Erythroblast (primary cell): ENCODE data around the gene ANP32A.

Experiments
- DNase-seq, 2 experiments: peaks; one replicate each; lab custom pipeline; 2025; lab: John Stamatoyannopoulos, UW
- GATA1 ChIP-seq: IDR thresholded peaks from 2 replicates; pipeline ENCODE4 v1.6.1; 2011; ENCODE audit warnings: low read depth, mild to moderate bottlenecking, control low read depth, low read length, moderate library complexity
- POLR2A ChIP-seq: IDR thresholded peaks from 2 replicates; pipeline ENCODE4 v1.6.1; 2011; ENCODE audit warnings: mild to moderate bottlenecking, low read length

ANP32A gene

DNA sequence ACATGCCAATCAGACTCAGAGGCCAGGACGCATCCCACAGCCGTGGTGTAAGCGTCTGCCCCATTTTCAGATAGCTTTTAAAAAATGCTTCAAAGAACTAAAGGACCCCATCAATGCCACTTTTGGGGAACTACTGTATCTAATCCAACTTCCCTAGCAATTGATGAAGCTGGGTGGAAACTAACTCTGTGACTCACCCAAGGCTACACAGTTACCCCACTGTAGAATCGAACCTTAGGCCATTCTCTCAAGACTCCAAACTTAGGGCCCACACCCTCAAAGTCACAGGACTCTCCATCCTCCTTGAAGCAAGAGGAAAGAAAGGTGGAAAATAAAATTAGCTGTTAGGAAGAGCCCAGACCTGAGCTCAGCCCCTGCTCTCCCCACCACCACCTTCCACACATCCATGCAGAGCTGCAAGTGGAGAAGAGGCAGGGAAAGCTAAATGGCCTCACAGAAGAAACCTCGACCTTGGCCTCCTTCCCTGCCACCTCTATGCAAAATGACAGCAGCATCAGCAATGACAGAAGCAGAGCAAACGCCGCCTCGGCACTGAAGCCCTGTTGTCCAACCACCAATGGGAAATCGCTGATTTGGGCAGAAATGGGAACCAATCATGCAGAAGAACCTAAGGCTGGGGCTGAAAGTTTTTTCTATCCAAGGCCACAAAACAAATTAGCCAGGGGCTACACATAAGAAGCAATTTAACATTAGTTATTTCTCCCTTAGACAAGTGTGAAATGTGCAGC lies 22.2 kb downstream of the ANP32A start:
- no peak for DNase-seq
- TF ChIP-seq POLR2A (no peak), GATA1 (no peak)

DNA sequence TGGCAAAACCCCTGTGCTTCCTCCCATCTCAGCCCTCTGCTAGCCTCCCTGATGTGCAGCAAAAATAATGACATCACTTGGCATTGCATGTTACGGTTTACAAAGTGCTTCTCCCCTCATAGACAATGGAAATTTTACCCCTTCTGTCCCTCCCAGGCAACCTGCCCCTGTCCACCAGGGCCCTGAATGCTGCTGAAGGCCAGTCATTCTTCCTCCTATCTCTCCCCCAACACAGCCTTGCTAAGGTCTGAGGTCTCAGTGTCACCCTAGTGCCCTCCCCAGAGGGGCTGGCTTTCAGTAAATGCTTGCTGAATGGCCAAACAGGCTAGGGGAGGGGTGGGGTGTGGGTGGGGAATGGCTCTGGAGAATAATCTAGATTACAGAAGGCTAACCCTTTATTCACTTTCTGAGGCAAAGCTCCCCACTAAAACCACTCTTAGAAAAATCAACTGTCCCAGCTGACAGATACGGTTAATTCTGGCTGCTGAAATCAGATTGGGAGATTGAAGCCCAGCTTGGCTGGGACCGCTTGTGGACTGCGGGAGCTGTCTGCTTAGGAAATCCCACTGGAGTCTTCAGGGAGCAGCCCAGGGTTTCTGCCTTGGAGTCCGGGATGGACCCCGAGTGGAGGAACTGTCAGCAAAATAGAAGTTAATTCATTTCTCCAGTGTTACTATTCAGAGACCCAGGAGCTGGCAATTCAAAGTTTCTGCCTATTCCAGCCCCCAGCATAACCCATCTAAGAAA lies 22.9 kb downstream of the ANP32A start:
- peak; percentile 85 to 90 for DNase-seq
- TF ChIP-seq GATA1 (no peak), POLR2A (peak; percentile 8)

DNA sequence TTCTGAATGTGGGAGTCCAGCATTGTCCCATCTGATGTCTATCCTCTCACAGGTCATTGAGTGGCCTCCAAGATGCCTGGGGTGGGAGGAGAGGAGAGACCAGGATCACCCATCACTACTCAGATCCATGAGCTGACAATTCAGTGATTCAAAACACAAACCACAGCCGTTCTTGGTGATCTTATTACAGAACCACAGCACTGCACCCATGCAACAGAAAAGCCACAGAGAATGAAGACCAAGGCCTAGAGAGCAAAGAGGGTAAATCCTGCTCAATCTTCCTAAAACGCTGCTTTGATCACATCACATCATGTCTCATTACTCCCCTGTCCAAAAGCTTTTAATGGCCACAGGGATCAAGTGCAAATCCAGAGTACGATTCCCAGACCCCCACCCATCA lies 23.5 kb downstream of the ANP32A start:
- TF ChIP-seq POLR2A = no peak
- TF ChIP-seq GATA1 = no peak
- DNase-seq = no peak

DNA sequence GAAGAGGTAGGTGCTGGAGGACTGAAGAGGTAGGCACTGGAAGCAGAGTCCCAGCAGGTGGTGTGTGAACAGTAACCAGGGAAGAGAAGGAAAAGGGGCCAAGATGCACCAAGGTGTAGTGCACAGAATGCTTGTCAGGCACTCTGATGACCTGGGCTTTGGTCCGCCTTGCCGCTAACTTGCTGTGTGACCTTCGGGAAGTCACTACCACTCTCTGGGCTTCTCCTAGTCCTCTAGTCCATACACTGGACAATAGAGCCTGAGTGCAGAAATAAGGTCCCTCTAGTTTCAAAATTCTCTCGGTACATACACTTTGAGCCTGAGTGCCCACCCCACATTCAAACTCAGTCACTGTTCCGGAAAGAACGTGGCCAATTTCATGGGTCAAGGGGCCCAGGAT lies 24.1 kb downstream of the ANP32A start:
- TF ChIP-seq GATA1 = no peak
- TF ChIP-seq POLR2A = no peak
- DNase-seq = no peak

DNA sequence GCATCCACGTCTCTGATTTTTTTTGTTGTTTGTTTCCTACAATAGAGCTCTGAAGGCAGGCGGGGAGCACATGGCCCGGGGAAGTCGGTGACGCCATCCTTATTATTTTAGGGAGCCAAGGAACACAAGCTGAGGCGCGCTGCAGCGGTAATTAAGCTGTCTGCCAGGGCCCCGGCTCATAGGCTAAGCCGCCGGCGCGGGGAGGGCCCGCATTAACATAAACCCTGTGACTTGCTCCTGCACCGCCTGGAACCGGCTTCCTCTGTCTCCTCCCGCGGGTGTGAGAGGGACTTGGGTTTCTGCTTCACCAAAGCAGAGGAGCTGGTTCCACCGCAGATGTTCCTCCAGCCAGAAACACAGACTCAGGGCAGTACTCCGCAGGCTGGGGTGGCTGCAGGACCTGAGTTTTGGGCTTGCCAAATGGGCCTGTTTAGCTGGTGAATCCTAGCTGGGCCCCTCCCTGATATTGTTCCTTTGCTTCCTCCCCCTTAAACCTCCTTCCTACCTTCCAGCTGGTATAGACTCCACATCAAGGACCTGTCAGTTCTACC lies 25.3 kb downstream of the ANP32A start:
- peak; percentile 77 to 82 for DNase-seq
- peak; percentile 19 for TF ChIP-seq POLR2A
- no peak for TF ChIP-seq GATA1

DNA sequence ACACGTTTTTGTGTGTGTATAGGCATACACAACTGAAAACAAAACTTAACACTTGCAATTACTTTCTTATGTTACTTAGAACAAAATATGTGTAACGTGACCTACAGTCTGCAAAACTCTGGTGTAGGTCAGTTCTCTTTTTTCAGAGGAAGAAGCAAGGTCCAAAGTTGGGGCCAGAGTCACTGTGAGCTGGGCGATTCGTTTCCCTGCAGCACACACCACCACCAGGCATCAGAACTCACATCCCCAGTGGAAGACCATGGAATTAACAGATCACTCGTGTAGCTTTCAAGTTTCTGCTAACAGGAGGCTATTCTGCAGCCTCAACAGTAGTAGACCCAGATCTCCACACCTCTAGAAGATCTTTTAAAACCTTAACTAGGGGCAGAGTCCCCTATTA lies 25.8 kb downstream of the ANP32A start:
- TF ChIP-seq GATA1 (no peak), POLR2A (no peak)
- DNase-seq = peak in 1 of 2 experiments; percentile 35

DNA sequence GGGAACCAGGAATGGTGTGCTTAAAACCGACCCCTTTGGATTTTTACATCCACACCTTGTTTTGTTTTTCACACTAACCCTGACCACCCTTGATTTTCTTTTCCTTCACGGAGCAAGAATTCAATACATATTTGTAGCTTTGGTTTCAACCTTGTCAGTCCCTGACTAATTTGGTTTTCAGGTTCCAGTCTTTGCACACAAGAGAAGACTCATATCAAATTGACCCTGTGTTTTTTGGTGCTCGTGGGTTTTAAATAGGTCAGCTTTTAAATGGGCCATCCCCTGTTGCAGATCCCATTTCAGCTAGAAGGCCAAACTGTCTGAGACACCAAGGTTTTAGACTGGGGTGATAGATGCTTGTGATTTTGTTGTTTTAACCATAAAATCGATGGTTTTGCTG lies 26.4 kb downstream of the ANP32A start:
- TF ChIP-seq GATA1 = no peak
- TF ChIP-seq POLR2A = no peak
- DNase-seq = no peak

DNA sequence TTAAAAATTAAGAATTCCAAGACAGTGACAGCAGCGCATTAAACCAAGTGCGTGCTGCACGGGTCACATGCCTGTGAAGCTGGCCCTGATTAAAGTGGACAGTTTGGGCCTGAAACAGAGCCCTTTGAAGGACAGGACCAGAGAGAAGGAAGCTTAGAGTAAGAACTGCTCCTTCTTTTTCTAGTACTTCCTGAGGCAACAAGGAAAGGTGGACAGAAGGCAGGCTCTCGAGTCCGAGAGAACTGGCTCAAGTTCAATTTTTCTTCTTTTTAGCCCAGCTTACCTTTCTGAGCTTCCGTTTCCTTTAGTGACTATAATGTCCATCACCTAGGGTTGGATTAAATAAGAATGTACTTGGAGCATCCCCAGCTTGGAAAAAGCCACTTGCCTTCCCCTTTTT lies 26.9 kb downstream of the ANP32A start:
- no peak for DNase-seq
- TF ChIP-seq POLR2A (no peak), GATA1 (no peak)

DNA sequence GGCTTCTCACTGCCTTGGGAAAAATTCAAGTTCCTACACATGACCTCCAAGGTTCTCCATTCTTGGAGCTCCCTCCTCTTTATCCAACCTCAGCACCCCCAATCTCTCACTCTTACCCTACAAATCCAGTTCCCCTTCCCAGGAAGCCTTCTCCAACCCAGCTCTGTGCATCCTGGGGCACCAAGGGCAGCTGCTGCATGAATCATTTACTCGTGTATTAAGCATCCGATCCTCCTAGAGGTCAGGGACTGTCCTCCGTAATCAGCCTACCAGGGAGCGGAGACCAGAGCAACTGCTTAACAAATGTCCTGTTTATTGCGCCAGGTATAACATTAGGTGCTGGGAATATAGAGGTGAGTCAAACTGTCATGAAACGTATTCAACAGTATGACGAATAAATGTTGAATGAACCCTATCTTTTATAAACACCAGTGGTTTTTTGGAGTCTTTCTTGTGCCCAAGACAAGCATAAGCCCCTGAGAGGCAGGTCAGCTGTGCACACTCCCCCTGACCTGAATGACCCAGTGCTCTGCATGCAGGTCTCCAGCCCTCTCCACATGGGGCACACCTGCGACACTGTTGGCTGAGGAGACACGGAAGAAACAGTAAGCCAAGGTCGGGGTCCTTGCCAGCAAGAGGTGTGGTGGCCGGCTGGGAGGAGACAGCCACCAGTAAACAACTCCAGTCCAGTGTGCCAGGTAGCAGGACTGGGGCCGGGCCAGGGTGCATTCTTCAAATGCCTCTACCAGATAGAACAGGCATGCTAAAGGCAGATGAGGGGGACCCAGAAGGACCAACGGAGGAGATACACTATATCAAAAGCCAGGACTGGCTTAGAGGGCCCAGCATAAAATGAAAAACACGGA lies 27.6 kb downstream of the ANP32A start:
- no peak for DNase-seq

DNA sequence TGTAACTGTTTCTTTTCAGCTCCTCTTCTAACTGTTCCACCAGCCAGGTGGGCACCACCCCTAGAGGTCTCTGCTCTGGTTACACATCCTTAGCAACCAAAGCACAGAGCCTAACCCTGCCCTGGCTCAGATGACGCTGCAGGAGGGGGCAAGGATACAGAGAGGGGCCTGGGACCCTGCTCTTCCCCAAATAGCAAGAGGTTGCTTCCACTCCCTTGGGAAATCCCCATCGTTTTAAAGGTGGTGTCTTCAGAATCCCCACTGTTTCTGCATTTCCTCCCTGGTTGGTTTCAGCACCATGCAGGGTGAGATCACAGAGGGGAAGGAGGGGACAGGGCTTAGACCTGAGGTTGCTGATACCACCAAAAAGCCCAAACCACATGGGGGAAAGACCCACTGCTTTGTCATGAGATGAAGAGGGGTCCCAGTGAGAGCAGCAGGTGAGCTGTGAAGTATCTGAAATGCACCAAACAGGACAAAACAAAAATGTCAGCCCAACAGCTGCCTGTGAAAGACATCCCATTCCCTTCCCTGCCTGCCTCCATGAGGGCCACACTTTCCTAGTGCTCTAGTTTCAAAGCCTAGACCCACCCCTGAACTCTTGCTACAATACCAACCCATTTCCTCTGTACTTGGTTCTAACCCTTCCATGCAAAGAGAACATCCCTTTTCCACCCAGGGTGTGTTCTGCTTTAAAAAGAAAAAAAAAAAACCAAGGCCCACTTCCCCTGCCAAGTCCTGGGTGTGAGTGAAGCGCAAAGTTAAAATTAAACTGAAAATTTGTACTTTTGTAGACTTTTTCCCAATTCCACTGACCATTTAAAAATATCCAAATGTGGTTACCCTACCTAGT lies 29.0 kb downstream of the ANP32A start:
- TF ChIP-seq GATA1 (no peak), POLR2A (no peak)
- DNase-seq = no peak

More for the DNA sequence above, 27.6 kb downstream of the ANP32A start:
- TF ChIP-seq GATA1 (no peak), POLR2A (no peak)

DNA sequence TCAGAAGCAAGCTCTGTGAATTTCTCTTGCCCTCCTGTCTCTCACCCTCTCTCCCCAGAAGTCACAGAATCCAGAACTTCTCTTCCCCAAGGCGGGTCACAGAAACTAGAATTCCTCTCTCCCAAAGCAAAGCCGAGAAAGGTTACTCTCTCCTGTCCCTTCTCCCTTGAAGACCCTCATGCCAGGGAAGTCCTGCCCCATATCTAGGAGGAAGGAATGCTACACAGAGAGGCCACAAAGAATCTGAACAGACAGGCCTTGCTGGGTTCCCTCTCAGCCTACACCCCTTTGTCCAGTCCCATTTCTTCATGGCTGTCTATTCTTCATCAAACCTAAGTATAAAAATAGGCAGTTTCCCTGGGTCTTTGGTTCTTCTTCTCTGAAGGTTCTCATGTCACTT lies 29.8 kb downstream of the ANP32A start:
- DNase-seq = no peak
- TF ChIP-seq POLR2A (no peak), GATA1 (no peak)

DNA sequence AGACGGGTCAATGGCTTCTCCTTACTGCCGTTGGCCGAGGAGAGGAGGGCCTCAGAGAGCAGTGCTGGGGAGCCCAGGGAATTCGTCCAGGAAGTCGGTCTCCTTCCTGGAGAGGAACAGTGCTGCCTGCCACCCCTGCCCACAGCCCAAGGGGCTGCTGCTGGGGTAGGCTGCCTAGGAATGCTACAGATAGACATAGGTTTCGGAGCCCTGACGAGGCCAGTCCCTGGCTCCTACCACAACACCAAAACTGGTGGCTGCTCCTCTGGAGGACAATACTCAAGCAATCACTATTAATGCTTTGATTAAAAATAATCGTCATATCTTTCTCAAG lies 30.5 kb downstream of the ANP32A start:
- DNase-seq = no peak
- TF ChIP-seq GATA1 (no peak), POLR2A (no peak)
